Calu3 (cell line): Measurements from ENCODE around the gene RBM46. TPM values are rescaled to one million over a fixed set of nuclear protein-coding genes. Genes with fewer than 3 reads are reported as not detected.
A peak's percentile ranks its signal among the peaks of the same experiment; 100 is the strongest.

Experiments
- BruUV-seq: library from RNA; stranded (reverse); fragments of 400-500 nt; replicated peaks from 2 replicates; lab custom pipeline; 2021; lab: Mats Ljungman, UMichigan
- CTCF ChIA-PET: fragments of 300-600 bp; sonication (Branson Sonifier 250); formaldehyde crosslinking; loops from one replicate; lab custom pipeline; 2022; ENCODE audit warnings: antibody characterized with exemption; lab: Charles Lee
- DNase-seq: peaks from one replicate; pipeline ENCODE4 v3.0.0; 2022
- H3K27ac Mint-ChIP-seq: one replicate; pipeline ENCODE4 v1.8.0; 2022; ENCODE audit warnings: mixed read lengths; ENCODE audit not compliant: unreplicated experiment
- H3K27me3 Mint-ChIP-seq: one replicate; pipeline ENCODE4 v1.8.0; 2022; ENCODE audit warnings: mixed read lengths; ENCODE audit not compliant: unreplicated experiment
- H3K36me3 Mint-ChIP-seq: one replicate; pipeline ENCODE4 v1.8.0; 2022; ENCODE audit warnings: mild to moderate bottlenecking, moderate library complexity, mixed read lengths; ENCODE audit not compliant: insufficient read depth, unreplicated experiment
- H3K4me1 Mint-ChIP-seq: one replicate; pipeline ENCODE4 v1.8.0; 2022; ENCODE audit warnings: mild to moderate bottlenecking, low read depth, mixed read lengths; ENCODE audit not compliant: unreplicated experiment
- H3K4me3 Mint-ChIP-seq: one replicate; pipeline ENCODE4 v1.8.0; 2022; ENCODE audit warnings: mild to moderate bottlenecking, low read depth, moderate library complexity, mixed read lengths; ENCODE audit not compliant: unreplicated experiment
- H3K9me3 Mint-ChIP-seq: one replicate; pipeline ENCODE4 v1.8.0; 2022; ENCODE audit warnings: low read depth, mixed read lengths; ENCODE audit not compliant: unreplicated experiment
- CTCF ChIP-seq: fragments of 200-600 bp; IDR thresholded peaks from one replicate; pipeline ENCODE4 v1.8.0; 2022; ENCODE audit warnings: antibody characterized with exemption; ENCODE audit not compliant: unreplicated experiment
- intact Hi-C: fragments of 100-400 bp; cut with micrococcal nuclease; formaldehyde crosslinking; loops from one replicate; pipeline ENCODE4 v1.10.0; 2022; ENCODE audit not compliant: unreplicated experiment
- total RNA-seq: library from RNA; stranded (reverse); gene quantifications from 2 replicates; pipeline ENCODE4 v1.2.3, GENCODE V29; 2022

RBM46 gene
- total RNA-seq, 1 experiment from 2014 or later: not detected

- BruUV-seq: no TSS peak
- Mint-ChIP-seq H3K27me3 (no peaks in the 10 kb centered on the region), H3K4me1 (peaks cover 14% of the 10 kb centered on the region), H3K9me3 (no peaks in the 10 kb centered on the region), H3K36me3 (peaks cover 21% of the 10 kb centered on the region), H3K27ac (no peak overlapping the region), H3K4me3 (no peak overlapping the region)
- no peak for TF ChIP-seq CTCF
- no peak for DNase-seq
- CTCF ChIA-PET: no interaction called here
- intact Hi-C loops: no loop called here
These were observed 38.9 kb upstream of the RBM46 start for GRCh38 chr4:154741922-154742850.

GRCh38 chr4:154743683-154744340 is 37.3 kb upstream of the RBM46 start, which contains the start of gene LRAT:
LRAT (plus strand) TSS chr4:154744000; CDS start chr4:154744327, 327 bp downstream.
- no peak for TF ChIP-seq CTCF
- Mint-ChIP-seq H3K4me3 (peak within 1 kb of the TSS; percentile 99), H3K27ac (peak within 1 kb of the TSS; percentile 93), H3K27me3 (no peaks in the 10 kb centered on the region), H3K9me3 (no peaks in the 10 kb centered on the region), H3K4me1 (peaks cover 7% of the 10 kb centered on the region), H3K36me3 (peaks cover 21% of the 10 kb centered on the region)
- intact Hi-C loops: no loop called here
- DNase-seq: peak; percentile 81
- CTCF ChIA-PET: interaction anchor here (0.5 to 1.5 kb wide), 10 partner anchors 11 to 453 kb away, joined by 3 to 9 read pairs (median 3); no protein-coding TSS in a partner anchor
- no TSS peak for BruUV-seq

GRCh38 chr4:154744341-154744926 is 36.6 kb upstream of the RBM46 start:
- no peaks in the 10 kb centered on the region for H3K27me3 Mint-ChIP-seq
- no peaks in the 10 kb centered on the region for H3K9me3 Mint-ChIP-seq
- H3K4me1 Mint-ChIP-seq: peaks cover 5% of the 10 kb centered on the region
- CTCF ChIA-PET: interaction anchor here (0.5 to 1.5 kb wide), 9 partner anchors 11 to 453 kb away, joined by 3 to 9 read pairs (median 3); no protein-coding TSS in a partner anchor
- no peak for TF ChIP-seq CTCF
- intact Hi-C loops: no loop called here
- H3K36me3 Mint-ChIP-seq: peaks cover 21% of the 10 kb centered on the region
- BruUV-seq: no TSS peak
- peak overlapping the region; percentile 93 for H3K27ac Mint-ChIP-seq
- peak overlapping the region; percentile 99 for H3K4me3 Mint-ChIP-seq
- no peak for DNase-seq

- no TSS peak for BruUV-seq
- no peak for DNase-seq
- intact Hi-C loops: no loop called here
- CTCF ChIA-PET: no interaction called here
- Mint-ChIP-seq H3K36me3 (no peaks in the 10 kb centered on the region), H3K4me1 (no peaks in the 10 kb centered on the region), H3K27ac (no peak overlapping the region), H3K4me3 (no peak overlapping the region), H3K27me3 (no peaks in the 10 kb centered on the region), H3K9me3 (no peaks in the 10 kb centered on the region)
- no peak for TF ChIP-seq CTCF
These were observed 23.4 kb upstream of the RBM46 start for GRCh38 chr4:154757713-154758112.
